Tibial nerve (tissue), 4 donors: ENCODE results near the gene SEC16B. TPM values are rescaled to one million over a fixed set of nuclear protein-coding genes. Genes with fewer than 3 reads are reported as not detected.

ENCODE experiments used
- DNase-seq, 2 donors: peaks; one replicate each; pipeline ENCODE4 v3.0.0-alpha.2; 2019; ENCODE audit warnings: low spot score in 2 of 2
- H3K27ac ChIP-seq, 4 donors: fragments of 200-600 bp; sonication (generic) in 3 of 4; one replicate each; pipeline ENCODE4 v1.5.1; 2017 to 2019; ENCODE audit warnings: mild to moderate bottlenecking in 1 of 4
- H3K27me3 ChIP-seq, 2 donors: fragments of 200-600 bp; sonication (generic) in 1 of 2; one replicate each; pipeline versions ENCODE4 v1.5.1 to v1.6.0; 2017 to 2019
- H3K36me3 ChIP-seq, 3 donors: fragments of 200-600 bp; sonication (generic); one replicate each; pipeline ENCODE4 v1.5.1; 2018 to 2019
- H3K4me1 ChIP-seq, 4 donors: fragments of 200-600 bp; sonication (generic) in 3 of 4; one replicate each; pipeline ENCODE4 v1.5.1; 2017 to 2019
- H3K4me3 ChIP-seq, 4 donors: fragments of 200-600 bp; sonication (generic) in 3 of 4; one replicate each; pipeline ENCODE4 v1.5.1; 2017 to 2019; ENCODE audit warnings: mild to moderate bottlenecking in 1 of 4, moderate library complexity in 1 of 4
- H3K9me3 ChIP-seq, 4 donors: fragments of 200-600 bp; sonication (generic) in 3 of 4; one replicate each; pipeline ENCODE4 v1.5.1; 2017 to 2019
- CTCF ChIP-seq, 5 experiments: fragments of 200-600 bp in 3 of 5; fragments of 450-650 bp in 2 of 5; sonication (generic) in 3 of 5; IDR thresholded peaks; one replicate each; pipeline ENCODE4 v1.5.1; 2016 to 2019; ENCODE audit warnings: antibody characterized with exemption in 5 of 5, mild to moderate bottlenecking in 3 of 5, moderate library complexity in 2 of 5
- EP300 ChIP-seq, 2 donors: sonication (generic); formaldehyde crosslinking; IDR thresholded peaks; one replicate each; pipeline ENCODE4 v1.6.1; 2017; ENCODE audit warnings: antibody characterized with exemption in 2 of 2, mild to moderate bottlenecking in 1 of 2
- POLR2A ChIP-seq, 2 donors: fragments of 450-650 bp; IDR thresholded peaks; one replicate each; pipeline ENCODE4 v1.6.1; 2017; ENCODE audit warnings: antibody characterized with exemption in 2 of 2, mild to moderate bottlenecking in 2 of 2, moderate library complexity in 2 of 2
- WGBS, 2 donors: methylation state at CpG; one replicate each; pipeline ENCODE4 v1.1.5; 2018; 5-methylcytosine and 5-hydroxymethylcytosine counted together
- total RNA-seq, 4 donors: library from RNA; depleted of rRNA; stranded (reverse); fragments of >200 nt; gene quantifications; one replicate each; pipeline ENCODE4 v1.1.0, GENCODE V29; 2016

Gene SEC16B
- total RNA-seq, 4 donors from 2014 or later = 10.5 to 21.6 (median 15.4) TPM

- H3K4me1 ChIP-seq = no peaks in the 10 kb centered on the region
- WGBS, 2 donors = 93 to 94% methylated on average over 7 of the region's 7 CpGs
- no peak for DNase-seq
- no peaks in the 10 kb centered on the region for H3K9me3 ChIP-seq
- H3K27ac ChIP-seq = no peak overlapping the region
- no peak overlapping the region for H3K4me3 ChIP-seq
- TF ChIP-seq EP300 (IDR thresholded peaks at IDR 0.05) (no peak), CTCF (IDR thresholded peaks at IDR 0.05) (no peak), POLR2A (IDR thresholded peaks at IDR 0.05) (no peak)
- H3K36me3 ChIP-seq = peaks cover 0 to 74% (median 0%) of the 10 kb centered on the region in 3 donors
- no peaks in the 10 kb centered on the region for H3K27me3 ChIP-seq
These were observed 11.8 kb downstream of the SEC16B start for GRCh38 chr1:177958092-177958491.

GRCh38 chr1:177954076-177954475 lies 15.8 kb downstream of the SEC16B start:
- no peaks in the 10 kb centered on the region for H3K27me3 ChIP-seq
- H3K36me3 ChIP-seq = peaks cover 0 to 61% (median 0%) of the 10 kb centered on the region in 3 donors
- TF ChIP-seq EP300 (IDR thresholded peaks at IDR 0.05) (no peak), POLR2A (IDR thresholded peaks at IDR 0.05) (no peak), CTCF (IDR thresholded peaks at IDR 0.05) (no peak)
- H3K4me3 ChIP-seq = no peak overlapping the region
- DNase-seq = no peak
- no peaks in the 10 kb centered on the region for H3K4me1 ChIP-seq
- WGBS, 2 donors = 70 to 98% methylated on average over 2 of the region's 2 CpGs
- H3K27ac ChIP-seq = no peak overlapping the region
- no peaks in the 10 kb centered on the region for H3K9me3 ChIP-seq

GRCh38 chr1:177953549-177953948 lies 16.3 kb downstream of the SEC16B start:
- H3K27me3 ChIP-seq = no peaks in the 10 kb centered on the region
- no peaks in the 10 kb centered on the region for H3K9me3 ChIP-seq
- TF ChIP-seq CTCF (IDR thresholded peaks at IDR 0.05) (no peak), POLR2A (IDR thresholded peaks at IDR 0.05) (no peak), EP300 (IDR thresholded peaks at IDR 0.05) (no peak)
- no peak for DNase-seq
- no peak overlapping the region for H3K27ac ChIP-seq
- peaks cover 0 to 3% (median 0%) of the 10 kb centered on the region in 4 donors for H3K4me1 ChIP-seq
- peaks cover 0 to 56% (median 0%) of the 10 kb centered on the region in 3 donors for H3K36me3 ChIP-seq
- 88 to 93% methylated on average over 6 of the region's 6 CpGs for WGBS, 2 donors
- H3K4me3 ChIP-seq = no peak overlapping the region

- WGBS, 2 donors = 87 to 91% methylated on average over 9 of the region's 9 CpGs
- Histone ChIP-seq H3K27ac (no peak overlapping the region), H3K36me3 (peaks cover 0 to 48% (median 0%) of the 10 kb centered on the region in 3 donors), H3K4me3 (no peak overlapping the region), H3K9me3 (no peaks in the 10 kb centered on the region), H3K4me1 (peaks cover 0 to 9% (median 0%) of the 10 kb centered on the region in 4 donors), H3K27me3 (no peaks in the 10 kb centered on the region)
- DNase-seq = no peak
- TF ChIP-seq POLR2A (IDR thresholded peaks at IDR 0.05) = no peak
- TF ChIP-seq EP300 (IDR thresholded peaks at IDR 0.05) = no peak
- TF ChIP-seq CTCF (IDR thresholded peaks at IDR 0.05) = no peak
These were observed 17.2 kb downstream of the SEC16B start for GRCh38 chr1:177952691-177953090.

GRCh38 chr1:177952249-177952648 lies 17.6 kb downstream of the SEC16B start:
- Histone ChIP-seq H3K36me3 (peaks cover 0 to 45% (median 0%) of the 10 kb centered on the region in 3 donors), H3K4me3 (no peak overlapping the region), H3K4me1 (peaks cover 0 to 9% (median 0%) of the 10 kb centered on the region in 4 donors), H3K27me3 (no peaks in the 10 kb centered on the region), H3K9me3 (no peaks in the 10 kb centered on the region), H3K27ac (no peak overlapping the region)
- 90 to 91% methylated on average over 7 of the region's 7 CpGs for WGBS, 2 donors
- TF ChIP-seq EP300 (IDR thresholded peaks at IDR 0.05) = no peak
- no peak for TF ChIP-seq POLR2A (IDR thresholded peaks at IDR 0.05)
- no peak for TF ChIP-seq CTCF (IDR thresholded peaks at IDR 0.05)
- no peak for DNase-seq
